Gastrocnemius medialis (tissue), 4 donors: ENCODE data around the gene SCG2. TPM values are rescaled to one million over a fixed set of nuclear protein-coding genes. Genes with fewer than 3 reads are reported as not detected.

Experiments used
- ATAC-seq, 2 donors: fragments of 150-250 bp; one replicate each; pipeline ENCODE4 v1.9.1; 2016
- DNase-seq, 2 donors: peaks; one replicate each; pipeline ENCODE4 v3.0.0-alpha.2; 2019
- H3K27ac ChIP-seq, 4 donors: fragments of 200-600 bp; sonication (generic); 1 replicate in 1 of 4; 2 replicates in 3 of 4; pipeline ENCODE4 v1.5.1; 2016 to 2018; ENCODE audit warnings: mild to moderate bottlenecking in 2 of 4, moderate library complexity in 1 of 4
- H3K27me3 ChIP-seq, 3 donors: fragments of 200-600 bp; sonication (generic) in 2 of 3; 1 replicate in 1 of 3; 2 replicates in 2 of 3; pipeline versions ENCODE4 v1.5.1 to v1.6.0; 2016 to 2019; ENCODE audit warnings: mild to moderate bottlenecking in 1 of 3, moderate library complexity in 1 of 3
- H3K36me3 ChIP-seq, 2 donors: fragments of 200-600 bp; sonication (generic) in 1 of 2; one replicate each; pipeline ENCODE4 v1.5.1; 2017 to 2018
- H3K4me1 ChIP-seq, 2 donors: fragments of 200-600 bp; sonication (generic) in 1 of 2; one replicate each; pipeline ENCODE4 v1.5.1; 2016 to 2017; ENCODE audit warnings: mild to moderate bottlenecking in 2 of 2
- H3K4me3 ChIP-seq, 4 donors: fragments of 200-600 bp; sonication (generic) in 3 of 4; 1 replicate in 1 of 4; 2 replicates in 3 of 4; pipeline ENCODE4 v1.5.1; 2016 to 2019; ENCODE audit warnings: mild to moderate bottlenecking in 2 of 4
- H3K9me3 ChIP-seq, 3 donors: fragments of 200-600 bp; sonication (generic) in 2 of 3; 1 replicate in 1 of 3; 2 replicates in 2 of 3; pipeline ENCODE4 v1.5.1; 2016 to 2019
- CTCF ChIP-seq, 5 experiments: fragments of 450-650 bp in 3 of 5; fragments of 200-600 bp in 2 of 5; sonication (generic) in 2 of 5; IDR thresholded peaks in 4 of 5; conservative IDR thresholded peaks in 1 of 5; 1 replicate in 4 of 5; 2 replicates in 1 of 5; pipeline ENCODE4 v1.5.1; 2016 to 2019; ENCODE audit warnings: antibody characterized with exemption in 5 of 5, mild to moderate bottlenecking in 3 of 5, moderate library complexity in 3 of 5
- POLR2A ChIP-seq, 2 donors: fragments of 450-650 bp; IDR thresholded peaks; one replicate each; pipeline ENCODE4 v1.6.1; 2017; ENCODE audit warnings: antibody characterized with exemption in 2 of 2, mild to moderate bottlenecking in 2 of 2, moderate library complexity in 2 of 2
- in situ Hi-C, 4 donors: fragments of 200-750 bp; cut with MboI; loops; one replicate each; pipeline versions ENCODE4 v1.15.0 to v1.8.0; 2017; ENCODE audit warnings: low sequenced_read_pairs in 4 of 4
- intact Hi-C: fragments of 100-400 bp; cut with DNase I; formaldehyde crosslinking; loops from one replicate; pipeline ENCODE4 v1.15.1; 2023; ENCODE audit warnings: low total_unique reads
- total RNA-seq, 4 donors: library from RNA; depleted of rRNA; stranded (reverse); fragments of >200 nt; gene quantifications; one replicate each; pipeline versions ENCODE4 v1.1.0 to v1.2.3, GENCODE V29; 2016

Gene SCG2
- total RNA-seq, 4 donors from 2014 or later = not detected

DNA sequence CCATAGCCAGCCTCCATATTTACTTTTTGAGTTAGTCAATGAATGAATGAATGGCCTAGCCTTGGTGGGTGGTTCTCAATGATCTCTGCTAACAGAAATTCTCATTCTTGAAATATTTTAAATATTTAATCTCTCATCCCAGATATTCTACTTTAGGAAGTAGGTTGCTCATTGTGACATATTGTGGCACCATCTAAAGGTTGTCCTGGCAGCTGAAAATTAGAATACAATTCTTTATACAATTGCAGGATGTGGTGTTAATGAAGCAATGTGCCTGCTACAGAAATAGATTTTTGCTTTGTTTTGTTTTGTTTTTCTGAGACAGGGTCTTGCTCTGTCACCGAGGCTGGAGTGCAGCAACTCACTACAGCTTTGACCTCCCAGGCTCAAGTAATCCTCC, 35.8 kb downstream of the SCG2 start:
- H3K36me3 ChIP-seq = no peaks in the 10 kb centered on the region
- no peak overlapping the region for H3K27ac ChIP-seq
- no peak overlapping the region for H3K4me3 ChIP-seq
- intact Hi-C loops (no loop called here), in situ Hi-C loops (no loop called here)
- DNase-seq (no peak), ATAC-seq (no peak)
- H3K27me3 ChIP-seq = no peaks in the 10 kb centered on the region
- H3K9me3 ChIP-seq = no peaks in the 10 kb centered on the region
- TF ChIP-seq POLR2A (IDR thresholded peaks at IDR 0.05) = no peak
- TF ChIP-seq CTCF (IDR thresholded peaks at IDR 0.05 in 4 of 5, conservative IDR thresholded peaks at IDR 0.05 in 1 of 5) = no peak
- peaks cover 0 to 3% of the 10 kb centered on the region in 2 donors for H3K4me1 ChIP-seq

DNA sequence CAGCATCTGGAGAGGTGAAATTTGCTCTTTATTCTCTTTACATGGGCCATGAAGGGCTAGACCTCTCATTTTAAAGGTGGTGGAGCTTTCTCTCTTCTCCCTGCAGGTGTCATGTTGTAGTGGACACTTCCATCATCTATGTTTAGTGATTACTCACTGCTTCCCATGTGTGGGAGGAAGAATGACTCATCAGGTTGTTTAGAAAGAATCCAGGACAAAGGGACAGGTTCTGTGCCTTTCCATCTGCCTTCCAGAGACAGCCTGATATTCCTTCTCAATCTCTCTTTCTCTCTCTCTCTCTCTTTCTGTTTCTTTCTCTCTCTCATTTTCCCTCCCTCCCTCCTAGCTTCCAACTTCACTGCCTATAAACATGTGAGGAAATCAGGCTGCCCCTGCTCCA, 38.7 kb downstream of the SCG2 start:
- no peaks in the 10 kb centered on the region for H3K9me3 ChIP-seq
- TF ChIP-seq CTCF (IDR thresholded peaks at IDR 0.05 in 4 of 5, conservative IDR thresholded peaks at IDR 0.05 in 1 of 5) (no peak), POLR2A (IDR thresholded peaks at IDR 0.05) (no peak)
- in situ Hi-C loops (no loop called here), intact Hi-C loops (no loop called here)
- DNase-seq (no peak), ATAC-seq (peak; percentile 93 to 99)
- no peak overlapping the region for H3K4me3 ChIP-seq
- H3K27me3 ChIP-seq = no peaks in the 10 kb centered on the region
- H3K27ac ChIP-seq = peak overlapping the region in 2 of 4 donors; percentile 51 to 55
- no peaks in the 10 kb centered on the region for H3K36me3 ChIP-seq
- peaks cover 0 to 3% of the 10 kb centered on the region in 2 donors for H3K4me1 ChIP-seq

DNA sequence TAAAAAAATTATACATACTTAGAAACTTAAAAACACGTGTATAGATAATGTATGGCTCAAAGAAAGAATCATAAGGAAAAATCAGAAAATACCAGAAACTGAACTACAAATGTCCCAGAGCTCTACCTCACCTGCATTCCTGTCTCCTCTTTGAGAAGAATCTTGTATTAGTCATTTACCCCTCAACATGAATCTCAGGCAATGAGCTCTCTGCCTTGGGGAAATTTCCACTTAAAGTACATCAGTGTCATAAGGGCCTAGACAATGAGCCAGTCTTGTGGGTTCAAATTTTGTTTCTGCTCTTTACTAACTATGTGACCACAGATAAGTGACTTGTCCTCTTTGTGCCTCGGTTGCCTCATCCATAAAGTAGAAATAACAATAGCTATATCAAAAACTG, 40.1 kb downstream of the SCG2 start:
- peaks cover 0 to 3% of the 10 kb centered on the region in 2 donors for H3K4me1 ChIP-seq
- no peak overlapping the region for H3K4me3 ChIP-seq
- no peak overlapping the region for H3K27ac ChIP-seq
- intact Hi-C loops (no loop called here), in situ Hi-C loops (no loop called here)
- DNase-seq (no peak), ATAC-seq (no peak)
- H3K9me3 ChIP-seq = no peaks in the 10 kb centered on the region
- TF ChIP-seq POLR2A (IDR thresholded peaks at IDR 0.05) (no peak), CTCF (IDR thresholded peaks at IDR 0.05 in 4 of 5, conservative IDR thresholded peaks at IDR 0.05 in 1 of 5) (no peak)
- H3K27me3 ChIP-seq = no peaks in the 10 kb centered on the region
- no peaks in the 10 kb centered on the region for H3K36me3 ChIP-seq

GRCh38 chr2:223560749-223561435, 41.3 kb downstream of the SCG2 start:
- ATAC-seq = no peak
- H3K4me1 ChIP-seq = peaks cover 0 to 3% of the 10 kb centered on the region in 2 donors
- H3K27ac ChIP-seq = no peak overlapping the region
- intact Hi-C loops = no loop called here
- no peak overlapping the region for H3K4me3 ChIP-seq
- DNase-seq = no peak
- H3K9me3 ChIP-seq = no peaks in the 10 kb centered on the region
- in situ Hi-C loops = no loop called here
- no peak for TF ChIP-seq CTCF (IDR thresholded peaks at IDR 0.05 in 4 of 5, conservative IDR thresholded peaks at IDR 0.05 in 1 of 5)
- TF ChIP-seq POLR2A (IDR thresholded peaks at IDR 0.05) = no peak
- no peaks in the 10 kb centered on the region for H3K36me3 ChIP-seq
- no peaks in the 10 kb centered on the region for H3K27me3 ChIP-seq

GRCh38 chr2:223558970-223559369, 43.2 kb downstream of the SCG2 start:
- H3K27ac ChIP-seq = no peak overlapping the region
- H3K4me1 ChIP-seq = peaks cover 0 to 3% of the 10 kb centered on the region in 2 donors
- H3K27me3 ChIP-seq = no peaks in the 10 kb centered on the region
- no peak for ATAC-seq
- TF ChIP-seq POLR2A (IDR thresholded peaks at IDR 0.05) (no peak), CTCF (IDR thresholded peaks at IDR 0.05 in 4 of 5, conservative IDR thresholded peaks at IDR 0.05 in 1 of 5) (no peak)
- no peaks in the 10 kb centered on the region for H3K36me3 ChIP-seq
- intact Hi-C loops = no loop called here
- no peak for DNase-seq
- H3K9me3 ChIP-seq = no peaks in the 10 kb centered on the region
- in situ Hi-C loops = no loop called here
- H3K4me3 ChIP-seq = no peak overlapping the region
